A549 (cell line): ENCODE results near the gene BACH1.

ENCODE experiments used
- RAD21 ChIP-seq, 2 experiments: fragments of >200 bp in 1 of 2; sonication (Bioruptor Twin) in 1 of 2; formaldehyde crosslinking in 1 of 2; IDR thresholded peaks in 1 of 2; conservative IDR thresholded peaks in 1 of 2; 2 replicates in 1 of 2; 3 replicates in 1 of 2; pipeline ENCODE4 v1.6.1; 2012 to 2018; ENCODE audit warnings: inconsistent platforms in 1 of 2
- TF ChIP-seq, protein P1 (sequence below): fragments of 200-600 bp; sonication (generic); IDR thresholded peaks from 2 replicates; pipeline ENCODE4 v1.6.1; 2016; ENCODE audit warnings: antibody characterized with exemption, mild to moderate bottlenecking, moderate library complexity
- TF ChIP-seq, protein P2 (sequence below): fragments of >200 bp; sonication (Bioruptor Twin); formaldehyde crosslinking; IDR thresholded peaks from 3 replicates; pipeline ENCODE4 v1.5.1; 2016

DNA sequence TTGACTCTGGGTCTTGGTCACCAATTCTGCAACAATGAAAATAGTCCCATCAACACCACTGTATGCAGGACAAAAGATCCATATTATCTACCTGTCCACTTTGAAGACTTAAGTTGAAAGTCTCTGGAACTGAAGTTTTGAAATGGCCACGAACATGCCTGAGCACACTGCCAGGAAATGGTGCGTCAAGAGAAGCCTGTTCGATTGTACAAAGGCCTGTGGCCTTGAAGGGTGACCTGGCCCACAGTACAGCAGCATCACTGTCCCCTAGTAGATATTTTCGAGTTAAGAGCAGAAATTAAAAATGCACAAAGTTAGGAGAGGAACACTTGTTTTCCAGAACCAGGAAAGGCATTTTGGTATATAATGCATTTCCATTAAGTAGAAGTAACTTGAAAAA is 78.5 kb downstream of the BACH1 start:
- TF ChIP-seq, protein P1, sequence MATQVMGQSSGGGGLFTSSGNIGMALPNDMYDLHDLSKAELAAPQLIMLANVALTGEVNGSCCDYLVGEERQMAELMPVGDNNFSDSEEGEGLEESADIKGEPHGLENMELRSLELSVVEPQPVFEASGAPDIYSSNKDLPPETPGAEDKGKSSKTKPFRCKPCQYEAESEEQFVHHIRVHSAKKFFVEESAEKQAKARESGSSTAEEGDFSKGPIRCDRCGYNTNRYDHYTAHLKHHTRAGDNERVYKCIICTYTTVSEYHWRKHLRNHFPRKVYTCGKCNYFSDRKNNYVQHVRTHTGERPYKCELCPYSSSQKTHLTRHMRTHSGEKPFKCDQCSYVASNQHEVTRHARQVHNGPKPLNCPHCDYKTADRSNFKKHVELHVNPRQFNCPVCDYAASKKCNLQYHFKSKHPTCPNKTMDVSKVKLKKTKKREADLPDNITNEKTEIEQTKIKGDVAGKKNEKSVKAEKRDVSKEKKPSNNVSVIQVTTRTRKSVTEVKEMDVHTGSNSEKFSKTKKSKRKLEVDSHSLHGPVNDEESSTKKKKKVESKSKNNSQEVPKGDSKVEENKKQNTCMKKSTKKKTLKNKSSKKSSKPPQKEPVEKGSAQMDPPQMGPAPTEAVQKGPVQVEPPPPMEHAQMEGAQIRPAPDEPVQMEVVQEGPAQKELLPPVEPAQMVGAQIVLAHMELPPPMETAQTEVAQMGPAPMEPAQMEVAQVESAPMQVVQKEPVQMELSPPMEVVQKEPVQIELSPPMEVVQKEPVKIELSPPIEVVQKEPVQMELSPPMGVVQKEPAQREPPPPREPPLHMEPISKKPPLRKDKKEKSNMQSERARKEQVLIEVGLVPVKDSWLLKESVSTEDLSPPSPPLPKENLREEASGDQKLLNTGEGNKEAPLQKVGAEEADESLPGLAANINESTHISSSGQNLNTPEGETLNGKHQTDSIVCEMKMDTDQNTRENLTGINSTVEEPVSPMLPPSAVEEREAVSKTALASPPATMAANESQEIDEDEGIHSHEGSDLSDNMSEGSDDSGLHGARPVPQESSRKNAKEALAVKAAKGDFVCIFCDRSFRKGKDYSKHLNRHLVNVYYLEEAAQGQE = no peak
- TF ChIP-seq, protein P2, sequence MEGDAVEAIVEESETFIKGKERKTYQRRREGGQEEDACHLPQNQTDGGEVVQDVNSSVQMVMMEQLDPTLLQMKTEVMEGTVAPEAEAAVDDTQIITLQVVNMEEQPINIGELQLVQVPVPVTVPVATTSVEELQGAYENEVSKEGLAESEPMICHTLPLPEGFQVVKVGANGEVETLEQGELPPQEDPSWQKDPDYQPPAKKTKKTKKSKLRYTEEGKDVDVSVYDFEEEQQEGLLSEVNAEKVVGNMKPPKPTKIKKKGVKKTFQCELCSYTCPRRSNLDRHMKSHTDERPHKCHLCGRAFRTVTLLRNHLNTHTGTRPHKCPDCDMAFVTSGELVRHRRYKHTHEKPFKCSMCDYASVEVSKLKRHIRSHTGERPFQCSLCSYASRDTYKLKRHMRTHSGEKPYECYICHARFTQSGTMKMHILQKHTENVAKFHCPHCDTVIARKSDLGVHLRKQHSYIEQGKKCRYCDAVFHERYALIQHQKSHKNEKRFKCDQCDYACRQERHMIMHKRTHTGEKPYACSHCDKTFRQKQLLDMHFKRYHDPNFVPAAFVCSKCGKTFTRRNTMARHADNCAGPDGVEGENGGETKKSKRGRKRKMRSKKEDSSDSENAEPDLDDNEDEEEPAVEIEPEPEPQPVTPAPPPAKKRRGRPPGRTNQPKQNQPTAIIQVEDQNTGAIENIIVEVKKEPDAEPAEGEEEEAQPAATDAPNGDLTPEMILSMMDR = no peak
- TF ChIP-seq RAD21 (conservative IDR thresholded peaks at IDR 0.05 in 1 of 2, IDR thresholded peaks at IDR 0.05 in 1 of 2) = no peak
